H1 (cell line): Measurements from ENCODE around the gene ZDHHC22. TPM values are rescaled to one million over a fixed set of nuclear protein-coding genes. Genes with fewer than 3 reads are reported as not detected.

Experiments used
- CTCF ChIA-PET: fragments of 300-600 bp; sonication (Branson Sonifier 250); formaldehyde crosslinking; loops from one replicate; lab custom pipeline; 2021; ENCODE audit not compliant: partially characterized antibody; lab: Charles Lee
- POLR2A ChIA-PET: fragments of 300-600 bp; sonication (Branson Sonifier 250); formaldehyde crosslinking; loops from one replicate; lab custom pipeline; 2021; ENCODE audit warnings: inconsistent platforms; ENCODE audit not compliant: partially characterized antibody; lab: Charles Lee
- DNase-seq, 2 experiments: peaks; one replicate each; pipeline versions ENCODE4 v3.0.0 to v3.0.0-alpha.2; 2010 to 2022; ENCODE audit warnings: low spot score in 2 of 2, low read depth in 1 of 2, mixed read lengths in 1 of 2
- FAIRE-seq: peaks from 2 replicates; lab custom pipeline; 2011; peaks lifted over from hg19 to GRCh38; lab: Jason Lieb, UNC
- H2AFZ ChIP-seq: 2 replicates; pipeline ENCODE4 v1.8.1; 2012; ENCODE audit warnings: low read length, inconsistent platforms
- H2AK5ac ChIP-seq: 2 replicates; pipeline ENCODE4 v1.6.1; 2013; ENCODE audit warnings: low read depth, low read length
- H2BK120ac ChIP-seq: replicated peaks from 2 replicates; pipeline ENCODE3; 2013; ENCODE audit warnings: low read depth, low read length, inconsistent platforms
- H2BK12ac ChIP-seq: 2 replicates; pipeline ENCODE4 v1.6.1; 2013; ENCODE audit warnings: low read depth, low read length
- H2BK15ac ChIP-seq: 2 replicates; pipeline ENCODE4 v1.6.1; 2013; ENCODE audit warnings: low read length
- H2BK20ac ChIP-seq: 2 replicates; pipeline ENCODE4 v1.6.1; 2013; ENCODE audit warnings: low read length
- H2BK5ac ChIP-seq: 2 replicates; pipeline ENCODE4 v1.6.1; 2013; ENCODE audit warnings: low read depth, low read length
- H3K14ac ChIP-seq: 2 replicates; pipeline ENCODE4 v1.6.1; 2013; ENCODE audit warnings: inconsistent platforms; ENCODE audit not compliant: insufficient read length
- H3K18ac ChIP-seq: 2 replicates; pipeline ENCODE4 v1.6.1; 2013; ENCODE audit warnings: low read length; ENCODE audit errors: extremely low read depth
- H3K23ac ChIP-seq: 2 replicates; pipeline ENCODE4 v1.6.1; 2013; ENCODE audit warnings: inconsistent platforms; ENCODE audit not compliant: insufficient read length
- H3K23me2 ChIP-seq: 2 replicates; pipeline ENCODE4 v1.6.1; 2013; ENCODE audit warnings: low read depth, low read length
- H3K27ac ChIP-seq: 2 replicates; pipeline ENCODE4 v1.6.1; 2011; ENCODE audit warnings: low read depth, low read length, inconsistent platforms
- H3K27me3 ChIP-seq, 4 experiments: replicated peaks in 1 of 4; 1 replicate in 1 of 4; 2 replicates in 3 of 4; pipeline versions ENCODE4 v1.6.1 to v1.8.1; 2011 to 2013; ENCODE audit warnings: low read length in 3 of 4, mild to moderate bottlenecking in 3 of 4, inconsistent platforms in 2 of 4, mixed read lengths in 2 of 4, moderate library complexity in 1 of 4; ENCODE audit not compliant: control insufficient read depth in 3 of 4, insufficient read depth in 3 of 4; ENCODE audit errors: extremely low read depth in 1 of 4
- H3K36me3 ChIP-seq, 4 experiments: 2 replicates each; pipeline versions ENCODE4 v1.6.1 to v1.8.1; 2011 to 2013; ENCODE audit warnings: mild to moderate bottlenecking in 4 of 4, low read length in 3 of 4, moderate library complexity in 2 of 4, control low read depth in 1 of 4, inconsistent platforms in 1 of 4; ENCODE audit not compliant: insufficient read depth in 4 of 4, control insufficient read depth in 2 of 4
- H3K4ac ChIP-seq: replicated peaks from 2 replicates; pipeline ENCODE3; 2013; ENCODE audit warnings: low read length, low read depth, mixed read lengths, inconsistent platforms; ENCODE audit not compliant: insufficient read length
- H3K4me1 ChIP-seq, 4 experiments: replicated peaks in 1 of 4; 1 replicate in 1 of 4; 2 replicates in 3 of 4; pipeline versions ENCODE4 v1.6.1 to v1.8.1; 2011 to 2013; ENCODE audit warnings: low read length in 3 of 4, inconsistent platforms in 2 of 4, mixed read lengths in 1 of 4; ENCODE audit not compliant: insufficient read depth in 4 of 4, control insufficient read depth in 3 of 4
- H3K4me2 ChIP-seq, 2 experiments: 2 replicates each; pipeline versions ENCODE4 v1.6.1 to v1.8.1; 2011 to 2013; ENCODE audit warnings: low read depth in 2 of 2, low read length in 2 of 2, control low read depth in 1 of 2, inconsistent platforms in 1 of 2, mild to moderate bottlenecking in 1 of 2; ENCODE audit not compliant: insufficient read depth in 1 of 2
- H3K4me3 ChIP-seq, 4 experiments: fragments of 200-600, 300-600 bp in 1 of 4; sonication (generic), shearing (Covaris generic), sonication (Bioruptor Twin) in 1 of 4; 2 replicates each; pipeline versions ENCODE4 v1.5.1 to v1.8.1; 2011 to 2016; ENCODE audit warnings: low read length in 4 of 4, low read depth in 3 of 4, control low read depth in 2 of 4, inconsistent platforms in 2 of 4, mild to moderate bottlenecking in 2 of 4, mixed read lengths in 1 of 4, moderate library complexity in 1 of 4; ENCODE audit not compliant: insufficient read depth in 2 of 4; ENCODE audit errors: extremely low read depth in 1 of 4
- H3K56ac ChIP-seq: replicated peaks from 2 replicates; pipeline ENCODE3; 2013; ENCODE audit warnings: low read depth, mild to moderate bottlenecking, mixed read lengths, low read length, inconsistent platforms; ENCODE audit not compliant: insufficient read length
- H3K79me1 ChIP-seq: 2 replicates; pipeline ENCODE4 v1.6.1; 2013; ENCODE audit warnings: low read depth, low read length, control low read depth
- H3K79me2 ChIP-seq, 2 experiments: 2 replicates each; pipeline versions ENCODE4 v1.6.1 to v1.8.1; 2012 to 2013; ENCODE audit warnings: low read length in 2 of 2, mild to moderate bottlenecking in 2 of 2, inconsistent platforms in 1 of 2; ENCODE audit not compliant: insufficient read depth in 2 of 2, control insufficient read depth in 1 of 2
- H3K9ac ChIP-seq, 4 experiments: replicated peaks in 1 of 4; 1 replicate in 1 of 4; 2 replicates in 3 of 4; pipeline versions ENCODE4 v1.6.1 to v1.8.1; 2011 to 2013; ENCODE audit warnings: low read depth in 3 of 4, low read length in 3 of 4, control low read depth in 2 of 4, mild to moderate bottlenecking in 2 of 4, moderate library complexity in 2 of 4, inconsistent platforms in 1 of 4; ENCODE audit errors: extremely low read depth in 1 of 4
- H3K9me3 ChIP-seq, 2 experiments: 2 replicates each; pipeline versions ENCODE4 v1.6.1 to v1.8.1; 2012 to 2013; ENCODE audit warnings: mild to moderate bottlenecking in 2 of 2, moderate library complexity in 2 of 2, control low read depth in 1 of 2, inconsistent platforms in 1 of 2, low read depth in 1 of 2, low read length in 1 of 2, mixed read lengths in 1 of 2; ENCODE audit not compliant: insufficient read depth in 2 of 2
- H4K20me1 ChIP-seq, 2 experiments: replicated peaks in 1 of 2; 2 replicates each; pipeline versions ENCODE3 to v1.8.1; 2011 to 2013; ENCODE audit warnings: inconsistent platforms in 2 of 2, low read length in 2 of 2, mild to moderate bottlenecking in 1 of 2; ENCODE audit not compliant: insufficient read depth in 2 of 2, control insufficient read depth in 1 of 2
- H4K5ac ChIP-seq: 2 replicates; pipeline ENCODE4 v1.6.1; 2013; ENCODE audit warnings: low read length, low read depth, mixed read lengths, inconsistent platforms; ENCODE audit not compliant: insufficient read length
- H4K8ac ChIP-seq: 2 replicates; pipeline ENCODE4 v1.8.0; 2013; ENCODE audit warnings: mild to moderate bottlenecking, moderate library complexity, low read length, inconsistent platforms; ENCODE audit not compliant: insufficient read depth; ENCODE audit errors: extremely low read depth
- H4K91ac ChIP-seq: replicated peaks from 2 replicates; pipeline ENCODE3; 2013; ENCODE audit warnings: low read length, mixed read lengths, inconsistent platforms; ENCODE audit not compliant: insufficient read length
- MAFK ChIP-seq: IDR thresholded peaks from 2 replicates; pipeline ENCODE4 v1.6.1; 2012; ENCODE audit warnings: low read depth, mild to moderate bottlenecking, improper control_type of control experiment, low read length
- TEAD4 ChIP-seq: IDR thresholded peaks from 2 replicates; pipeline ENCODE4 v1.6.1; 2012; ENCODE audit warnings: low read depth, low read length, inconsistent platforms, mixed read lengths
- WGBS, 2 experiments: shearing (Covaris generic) in 1 of 2; methylation state at CpG; one replicate each; pipeline versions ENCODE4 v1.1.6 to v1.1.7; 2013 to 2015; ENCODE audit warnings: low lambda C conversion rate in 2 of 2, mixed read lengths in 2 of 2, inconsistent platforms in 1 of 2, low coverage in 1 of 2, missing lambda C conversion rate in 1 of 2; ENCODE audit not compliant: insufficient replicate concordance in 2 of 2, insufficient coverage in 1 of 2, insufficient read length in 1 of 2; ENCODE audit errors: extremely low coverage in 1 of 2, missing lambda C conversion rate in 1 of 2; 5-methylcytosine and 5-hydroxymethylcytosine counted together
- polyA plus RNA-seq, 7 experiments: library from polyadenylated mRNA; depleted of rRNA in 3 of 7; stranded (reverse) in 5 of 7; unstranded in 2 of 7; fragments of >200 nt in 5 of 7; fragments of 200-250 nt in 2 of 7; gene quantifications; 1 replicate in 5 of 7; 2 replicates in 1 of 7; 4 replicates in 1 of 7; pipeline versions ENCODE4 v1.2.1 to v1.2.3, GENCODE V29; 2011 to 2013; ENCODE audit warnings: missing spikeins in 2 of 7, mixed read lengths in 2 of 7
- total RNA-seq: library from RNA; stranded (reverse); fragmentation: NEBNext Ultra II Directional; extraction: Animal tissue kit (Norgen Biotek cat#: 25700); gene quantifications from 2 replicates; pipeline ENCODE4 v1.2.1, GENCODE V29; 2021

Gene ZDHHC22
- total and polyA plus RNA-seq, 2 of the 8 experiments (the other 6 are each of a cell fraction or from before 2014, with no cell fraction given): 23.8 to 55.2 TPM

- Histone ChIP-seq H3K18ac (no peak overlapping the region), H4K8ac (no peak overlapping the region), H3K4me2 (no peak overlapping the region), H3K23ac (no peak overlapping the region), H3K9ac (no peak overlapping the region), H3K4ac (no peak overlapping the region), H3K4me3 (no peak overlapping the region), H3K56ac (no peak overlapping the region), H3K79me2 (peaks cover 0 to 32% of the 10 kb centered on the region in 2 experiments; a peak in 2 of 4 replicates), H4K20me1 (no peaks in the 10 kb centered on the region), H3K4me1 (peaks cover 0 to 28% (median 18%) of the 10 kb centered on the region in 4 experiments), H3K79me1 (no peaks in the 10 kb centered on the region; the same call in 1 of the 2 replicates), H2BK15ac (no peak overlapping the region), H2BK5ac (peak overlapping the region; percentile 2; the same call in 1 of the 2 replicates), H2BK20ac (no peak overlapping the region), H3K27ac (no peak overlapping the region; the same call in 1 of the 2 replicates), H3K36me3 (peaks cover 7 to 46% (median 22%) of the 10 kb centered on the region in 4 experiments), H2AFZ (no peak overlapping the region), H2BK120ac (no peak overlapping the region), H3K27me3 (no peaks in the 10 kb centered on the region), H4K91ac (no peak overlapping the region), H3K14ac (no peak overlapping the region), H3K9me3 (no peaks in the 10 kb centered on the region), H2AK5ac (no peak overlapping the region), H2BK12ac (no peak overlapping the region), H4K5ac (no peak overlapping the region), H3K23me2 (no peaks in the 10 kb centered on the region)
- TF ChIP-seq TEAD4 (0 out of 2 replicates have a peak, but pooled peaks have one; percentile 40), MAFK (no peak)
- 76% methylated on average over 6 of the region's 6 CpGs; no CpG with 5 or more reads in 1 of the 2 experiments for WGBS, 2 experiments
- ChIA-PET CTCF (interaction anchor here (0.7 to 56.8 kb wide), 8 partner anchors 1 to 329 kb away, joined by 3 to 1490 read pairs (median 4); partner anchors contain the start of genes CIPC and ZDHHC22), POLR2A (interaction anchor here (1.5 to 6.0 kb wide), 4 partner anchors 8 to 46 kb away, joined by 3 to 69 read pairs (median 28); partner anchors contain the start of genes CIPC and ZDHHC22)
- no peak for DNase-seq
- FAIRE-seq: no peak
Measured at GRCh38 chr14:77109656-77110055, 31.9 kb downstream of the ZDHHC22 start.
